HG02973 (cell line): ENCODE measurements around the gene FYN.
"Not testable (repeated sequence)": the region's sequence is repeated elsewhere in the genome, so short reads cannot be mapped to it uniquely, and the experiment has no call there.

ENCODE experiments used
- ATAC-seq: cut with Tn5 transposase; IDR thresholded peaks from one replicate; pipeline ENCODE4 v1.9.1; 2021; ENCODE audit warnings: moderate library complexity; ENCODE audit not compliant: unreplicated experiment

FYN gene

DNA sequence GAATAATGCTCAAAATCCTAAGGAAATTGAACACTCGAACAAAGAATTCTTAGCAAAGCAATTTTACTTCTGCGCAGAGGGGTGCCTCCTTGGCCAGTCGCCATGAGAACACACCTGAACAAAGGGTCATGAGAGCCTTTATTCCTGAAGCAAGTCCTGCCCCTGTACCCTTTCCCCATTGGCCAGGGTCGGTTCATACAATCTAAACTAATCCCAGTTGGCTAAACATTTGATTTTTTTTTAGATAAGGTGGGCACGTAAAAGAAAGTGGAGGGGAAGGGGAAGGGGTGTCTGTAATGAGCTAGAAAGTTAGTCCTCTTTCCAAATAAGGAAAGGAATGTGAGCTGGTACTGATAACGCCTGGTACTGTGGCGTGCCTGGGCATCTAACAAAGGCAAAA is 37.9 kb downstream of the FYN start:
- not testable (repeated sequence) for ATAC-seq

DNA sequence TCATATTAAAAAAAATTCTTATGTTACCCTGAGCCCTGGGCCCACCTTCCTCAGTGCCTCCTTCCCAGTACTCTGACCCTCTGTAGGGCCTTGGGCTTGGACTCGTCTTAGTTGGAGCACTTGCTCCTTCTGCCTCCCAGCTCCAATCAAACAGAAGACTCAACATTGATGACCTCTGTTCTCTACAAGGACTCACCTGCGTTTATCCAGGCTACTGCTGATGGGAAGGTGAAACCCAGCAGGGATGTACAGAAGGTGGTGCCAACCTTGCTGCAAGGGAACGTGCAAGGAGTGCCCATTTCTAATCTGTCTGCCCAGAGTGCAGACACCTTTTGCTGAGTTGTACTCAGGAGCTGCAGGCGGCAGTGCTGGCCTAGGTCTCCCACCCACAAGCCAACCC is 38.9 kb downstream of the FYN start:
- no peak for ATAC-seq

DNA sequence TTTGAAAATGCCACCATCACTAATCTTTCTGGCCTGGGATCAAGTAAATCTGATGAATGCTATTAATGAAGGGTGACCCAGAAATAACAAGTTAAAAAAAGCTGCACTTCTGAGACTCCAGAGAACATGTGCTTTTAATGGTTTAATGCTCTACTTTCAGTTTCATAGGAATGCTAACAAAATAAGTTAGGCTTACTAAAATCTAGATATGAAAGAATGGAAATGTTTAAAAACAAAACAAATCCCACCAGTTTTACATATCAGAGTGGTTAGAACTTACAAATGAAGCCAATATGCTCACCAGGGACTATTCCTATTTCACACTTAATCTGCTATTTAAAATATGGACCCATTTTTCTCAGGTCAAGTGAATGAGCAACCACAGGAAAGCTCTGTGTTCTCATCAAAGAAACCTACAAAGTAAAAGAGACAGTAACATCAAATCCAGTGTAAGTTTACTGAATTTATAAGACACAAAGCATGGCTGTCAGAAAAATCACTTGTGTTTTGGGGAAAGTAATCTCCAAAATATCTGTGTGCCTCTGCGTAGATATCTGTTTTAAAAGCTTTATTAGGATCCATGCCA is 40.3 kb downstream of the FYN start:
- ATAC-seq = peak; percentile 36

DNA sequence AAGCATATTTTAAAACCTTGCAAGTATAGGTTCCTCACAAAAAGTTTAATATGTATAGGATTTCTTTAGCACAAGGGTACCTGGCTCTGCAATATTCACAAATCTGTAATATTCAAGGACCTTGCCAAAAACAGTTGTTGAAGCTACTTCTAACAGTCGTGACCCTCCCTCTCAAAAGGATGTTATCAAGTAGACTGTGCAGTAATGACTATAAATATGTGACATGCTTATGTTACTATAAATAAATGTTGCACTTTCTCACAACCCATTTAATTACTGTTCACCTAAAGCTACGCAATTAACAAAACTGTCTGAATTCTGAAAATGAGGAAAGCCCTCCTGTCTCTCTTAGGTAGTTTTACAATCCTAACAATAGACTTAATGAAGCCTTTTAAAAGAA is 41.8 kb downstream of the FYN start:
- ATAC-seq = no peak

DNA sequence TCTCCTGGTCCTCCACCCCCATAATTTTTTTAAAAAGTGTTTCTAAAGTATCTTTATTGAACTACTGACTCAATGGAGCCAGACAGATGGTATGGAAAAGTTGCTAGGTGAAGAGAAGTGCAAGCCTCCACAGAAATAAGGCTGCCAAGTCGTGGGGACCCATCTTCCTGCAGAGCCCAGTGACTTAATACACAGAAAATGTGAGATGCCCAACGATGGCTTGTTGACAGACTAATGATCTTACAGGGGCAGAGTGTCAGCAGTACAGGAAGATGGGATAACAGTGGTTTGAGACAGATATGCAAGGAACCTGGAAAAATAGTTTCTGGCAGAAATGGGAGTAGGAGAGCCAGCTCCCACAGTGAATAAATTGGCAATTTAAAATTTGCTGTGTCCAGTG is 43.3 kb downstream of the FYN start:
- ATAC-seq = no peak

DNA sequence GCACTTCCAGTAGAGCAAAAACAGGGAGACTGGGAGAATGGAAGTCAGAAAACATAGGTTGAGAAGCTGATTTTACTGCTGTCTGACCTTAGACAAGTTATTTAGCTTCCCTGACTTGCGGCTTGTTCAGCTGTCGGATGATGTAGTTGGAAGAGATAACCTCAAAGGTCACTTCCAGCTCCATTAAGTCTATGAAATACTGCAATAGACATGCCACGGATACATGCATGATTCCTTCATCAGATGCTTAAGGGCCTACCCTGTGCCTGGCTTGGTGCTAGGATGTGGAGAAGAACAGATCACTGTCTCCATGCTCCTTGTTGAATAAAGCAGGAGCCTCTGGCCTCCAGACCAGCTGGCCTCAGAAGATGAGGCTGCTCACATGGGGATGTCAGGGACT is 43.7 kb downstream of the FYN start:
- ATAC-seq = no peak

DNA sequence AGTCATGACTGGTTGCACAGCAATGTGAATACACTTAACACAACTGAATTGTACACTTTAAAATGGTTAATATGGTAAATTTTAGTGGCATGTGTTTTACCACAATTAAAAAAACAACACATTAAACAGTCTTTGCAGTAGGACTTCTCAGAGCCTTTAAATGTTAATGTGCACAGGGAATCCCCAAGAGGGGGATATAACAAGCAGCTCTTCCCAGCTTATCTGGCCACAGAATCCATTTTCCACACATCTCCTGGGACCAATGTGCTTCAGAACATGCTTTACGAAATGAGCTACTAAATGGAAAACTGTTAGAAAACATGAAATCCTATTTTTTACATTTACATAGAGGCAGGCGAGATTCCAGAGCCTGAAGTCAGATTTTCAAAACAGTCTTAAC is 44.4 kb downstream of the FYN start:
- ATAC-seq = no peak

DNA sequence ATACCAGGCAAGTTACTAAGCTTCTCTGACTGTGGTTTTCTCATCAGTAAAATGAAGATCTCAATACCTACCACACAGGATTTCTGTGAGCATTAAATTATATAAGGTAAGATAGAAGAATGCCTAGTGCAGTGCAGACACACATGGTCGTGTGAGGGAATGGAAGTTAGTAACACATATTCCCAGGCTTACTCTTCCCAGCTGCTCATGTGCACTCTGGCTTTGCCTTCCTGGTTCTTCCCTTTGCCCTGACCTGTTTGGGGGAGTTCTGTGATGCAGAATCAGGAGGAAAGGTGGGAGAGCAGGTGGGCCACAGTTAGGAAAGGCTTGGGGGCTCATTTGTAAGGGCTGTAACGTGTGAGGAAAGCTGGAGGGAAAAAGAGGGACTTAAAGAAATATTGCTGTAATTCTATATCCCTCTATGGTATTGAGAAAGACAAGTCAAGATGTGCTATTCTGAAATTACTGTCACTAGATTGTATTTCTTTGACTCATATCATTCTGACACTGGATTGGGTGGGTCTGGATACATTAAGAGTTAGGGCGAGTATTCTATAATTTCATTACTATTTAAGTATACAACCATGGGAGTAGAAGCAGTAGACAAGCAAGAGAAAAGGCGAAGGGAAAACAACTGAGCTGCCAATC is 47.7 kb downstream of the FYN start:
- ATAC-seq = no peak

DNA sequence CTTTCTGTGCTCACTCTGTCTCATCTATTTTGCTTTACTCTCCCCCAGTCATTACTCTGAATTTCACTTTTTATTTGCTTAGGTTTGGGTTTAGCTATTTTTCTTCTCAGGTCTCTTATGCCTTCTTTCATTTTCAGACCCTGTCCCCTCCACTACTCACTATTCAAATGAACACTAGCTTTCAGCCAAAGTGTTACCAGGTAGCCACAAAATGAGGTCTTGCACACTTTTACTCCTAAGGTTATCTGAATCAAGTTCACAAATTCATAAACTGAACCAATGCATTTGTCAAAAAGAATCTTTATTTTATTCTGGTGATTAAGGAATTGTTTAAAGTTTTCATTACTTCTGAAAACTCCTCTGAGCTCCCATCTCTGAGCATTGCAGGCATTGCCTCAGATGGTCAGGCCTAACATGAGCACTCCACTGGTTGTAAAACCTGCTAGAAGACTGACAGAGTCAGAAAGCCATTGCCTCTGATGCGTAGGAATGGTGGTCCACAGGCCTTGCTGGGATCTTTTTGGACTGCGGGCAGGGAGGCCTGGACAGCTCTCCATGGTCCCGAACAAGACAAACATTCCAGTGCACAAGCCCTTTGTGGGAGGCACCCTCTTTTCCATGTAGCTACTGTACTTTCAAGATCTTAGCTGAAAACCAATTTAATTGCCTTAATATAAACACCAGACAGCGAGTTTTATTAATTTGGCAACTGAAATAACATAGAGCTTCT is 48.5 kb downstream of the FYN start:
- peak; percentile 86 for ATAC-seq

DNA sequence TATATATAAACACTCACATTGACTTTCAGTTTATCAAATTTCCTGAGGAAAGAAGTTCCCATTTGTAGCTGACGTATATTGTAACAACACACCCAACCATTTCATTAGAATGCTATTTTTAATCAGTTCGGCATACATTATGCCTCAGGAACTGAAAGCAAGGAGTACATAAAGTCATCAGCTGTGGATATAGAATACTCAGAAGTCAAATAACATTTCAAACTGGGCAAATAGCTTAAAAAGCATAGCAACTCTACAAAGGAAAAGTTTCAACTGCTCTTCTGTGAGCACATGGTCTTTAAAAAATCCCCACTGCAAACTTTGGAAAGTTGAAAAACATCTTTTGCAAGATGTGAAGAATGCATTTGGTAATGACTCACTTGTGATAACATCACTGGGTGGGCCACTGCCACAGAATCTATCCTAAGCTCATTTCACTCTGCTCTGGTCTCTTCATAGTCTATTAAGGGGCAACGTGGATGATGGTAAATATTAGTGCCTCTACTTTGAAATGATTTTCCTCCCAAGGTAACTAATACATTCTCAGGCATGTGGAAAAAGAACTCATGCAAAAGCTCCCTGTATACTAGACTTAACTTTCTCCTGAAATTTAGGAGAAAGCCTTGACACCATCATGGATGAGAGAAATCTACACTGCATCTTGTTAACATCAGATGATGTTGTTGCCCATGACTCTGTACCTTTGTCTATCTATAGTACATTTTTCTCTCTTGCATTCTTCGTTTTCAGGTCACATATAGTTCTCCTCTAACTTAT is 49.2 kb downstream of the FYN start:
- no peak for ATAC-seq

DNA sequence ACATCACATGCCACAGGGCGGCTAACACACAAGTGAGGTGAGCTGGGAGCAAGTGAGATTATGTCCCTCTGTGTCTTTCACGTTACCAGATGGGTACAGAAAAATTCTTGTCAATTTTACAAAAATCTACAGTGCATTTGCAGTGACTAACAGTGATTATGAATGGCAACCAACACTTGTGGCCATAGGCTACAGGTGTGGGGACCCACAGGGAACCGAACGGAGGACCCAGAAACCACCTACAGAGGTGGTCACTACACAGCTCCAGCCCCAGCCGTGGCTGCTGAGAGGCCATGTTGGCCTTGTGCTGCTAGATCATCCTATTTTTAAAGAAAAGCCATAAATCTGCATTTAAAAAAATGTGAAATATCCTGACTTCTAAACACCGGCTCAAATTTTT is 50.2 kb downstream of the FYN start:
- no peak for ATAC-seq

DNA sequence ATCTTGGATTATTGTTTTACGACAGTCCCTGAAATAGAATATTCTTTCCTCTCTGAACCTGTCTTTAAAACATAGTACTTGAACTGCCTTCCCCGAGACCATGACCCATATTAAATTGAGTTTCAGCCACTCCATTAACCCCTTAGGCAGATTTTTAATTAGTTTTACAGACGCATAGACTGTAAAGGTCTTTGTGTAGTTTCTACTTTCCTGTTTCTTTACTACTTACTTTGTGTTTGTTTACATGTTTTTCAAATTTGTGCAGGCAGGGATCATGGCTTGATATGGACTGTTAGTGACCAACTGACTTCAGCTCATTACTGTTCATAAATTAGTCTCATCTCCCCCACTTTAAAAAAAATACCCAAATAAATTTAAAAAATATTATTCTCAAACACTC is 53.8 kb downstream of the FYN start:
- ATAC-seq = no peak

DNA sequence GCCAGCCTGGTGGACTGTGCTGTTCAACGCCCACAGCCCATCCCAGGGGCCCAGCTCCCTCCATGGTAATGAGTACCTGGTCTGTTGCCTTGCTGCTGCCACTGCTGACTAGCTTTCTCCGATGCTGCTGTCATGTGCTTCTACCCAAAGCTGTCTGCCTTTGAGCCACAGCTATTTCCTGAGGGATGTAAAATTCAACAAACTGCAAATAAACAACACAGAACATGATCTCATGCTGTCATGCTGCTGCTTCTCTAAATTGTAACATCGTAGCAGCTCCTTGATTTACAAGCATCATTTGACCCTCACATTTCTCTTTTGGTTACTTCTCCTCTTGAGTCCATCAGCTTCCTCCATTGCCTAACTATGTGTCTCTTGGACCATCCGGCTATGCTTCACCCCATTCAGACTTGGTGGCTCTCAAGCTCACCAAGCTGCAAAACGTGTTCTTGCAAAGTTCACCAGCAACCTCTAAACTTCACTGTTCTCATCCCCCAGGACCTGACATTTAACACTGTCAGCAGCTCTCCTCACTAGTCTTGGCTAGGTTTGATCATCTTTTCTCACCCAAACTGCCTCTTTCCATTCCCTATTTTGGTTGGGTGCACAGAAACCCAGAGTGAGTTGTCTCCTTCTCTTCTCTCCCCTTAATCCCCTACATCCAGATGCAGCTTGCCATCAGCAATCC is 54.6 kb downstream of the FYN start:
- ATAC-seq = no peak

DNA sequence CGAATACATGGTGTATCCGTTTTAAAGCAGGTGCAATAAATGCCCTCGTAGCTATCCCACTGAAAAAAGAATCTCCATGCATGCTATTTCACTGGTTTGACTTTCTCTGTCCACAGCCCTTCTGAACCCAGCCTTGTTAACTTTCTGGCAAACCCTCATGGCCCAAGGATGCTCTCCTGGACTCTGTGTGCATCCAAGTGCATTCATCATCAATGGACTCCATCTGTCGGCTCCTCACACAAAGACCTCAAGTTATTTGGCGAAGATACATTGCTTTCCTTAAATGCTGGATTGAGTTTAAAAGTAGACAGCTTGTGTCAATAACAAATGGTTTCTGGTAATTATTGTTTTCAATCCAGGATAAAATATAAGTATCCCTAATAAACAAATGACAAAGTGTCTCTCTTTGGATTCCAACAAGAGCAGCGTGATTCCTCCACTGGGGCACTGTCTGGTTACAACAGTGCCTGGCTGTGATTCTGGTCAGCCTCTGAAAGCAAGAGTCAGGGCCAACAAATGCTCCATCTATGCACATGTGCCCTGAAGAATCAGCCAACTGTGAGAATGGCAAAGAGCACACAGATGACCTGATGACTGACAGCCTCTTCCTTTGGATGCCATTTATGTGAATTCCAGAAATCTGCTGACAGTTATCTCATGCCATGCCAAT is 55.7 kb downstream of the FYN start:
- ATAC-seq = no peak

DNA sequence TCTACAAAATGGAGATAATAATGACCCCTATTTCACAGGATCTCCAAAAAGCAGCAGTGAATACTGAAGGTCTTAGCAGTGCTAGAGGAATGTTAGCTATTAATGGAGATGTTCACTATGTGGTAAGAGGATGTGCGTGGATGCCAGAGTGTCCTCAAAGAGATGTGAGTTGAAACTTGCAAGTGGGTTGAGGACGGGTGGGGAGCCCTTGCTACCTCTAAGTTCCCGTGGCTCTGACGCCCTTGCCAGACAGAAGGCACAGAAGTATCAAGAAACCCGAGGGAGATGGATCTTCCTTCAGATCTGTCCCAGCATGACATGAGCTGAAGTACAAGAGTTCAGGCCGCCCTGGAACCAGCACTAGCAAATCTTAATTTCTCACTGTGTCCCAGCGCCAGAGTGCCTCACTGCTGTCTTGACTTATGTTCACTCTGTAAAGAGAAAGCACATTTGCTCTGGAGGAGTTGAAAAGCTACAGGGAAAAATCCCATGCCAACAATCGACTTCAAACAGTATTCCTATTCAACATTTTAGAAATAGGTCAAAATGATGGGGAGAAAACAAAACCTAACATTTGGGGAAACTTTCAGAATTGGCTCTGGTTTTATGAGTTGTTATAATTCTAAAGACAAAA is 59.5 kb downstream of the FYN start:
- ATAC-seq = no peak

DNA sequence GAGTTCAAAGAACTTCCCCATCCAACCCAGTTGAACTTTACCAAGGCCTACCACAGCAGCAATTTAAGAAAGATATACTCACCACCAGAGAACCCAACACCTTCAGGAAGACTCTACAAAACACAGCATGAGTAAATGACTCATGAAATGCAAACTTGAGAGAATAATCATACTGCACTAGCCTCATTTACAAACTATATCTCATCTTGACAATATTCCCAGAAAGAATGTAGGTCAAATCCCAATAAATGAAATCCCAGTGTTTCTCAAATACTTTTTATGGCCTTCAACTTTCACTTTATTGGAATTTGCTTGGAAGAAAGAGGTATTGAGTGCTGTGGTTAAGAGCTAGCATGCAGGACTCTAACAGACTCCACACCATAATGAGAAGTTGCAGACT is 60.0 kb downstream of the FYN start:
- no peak for ATAC-seq

DNA sequence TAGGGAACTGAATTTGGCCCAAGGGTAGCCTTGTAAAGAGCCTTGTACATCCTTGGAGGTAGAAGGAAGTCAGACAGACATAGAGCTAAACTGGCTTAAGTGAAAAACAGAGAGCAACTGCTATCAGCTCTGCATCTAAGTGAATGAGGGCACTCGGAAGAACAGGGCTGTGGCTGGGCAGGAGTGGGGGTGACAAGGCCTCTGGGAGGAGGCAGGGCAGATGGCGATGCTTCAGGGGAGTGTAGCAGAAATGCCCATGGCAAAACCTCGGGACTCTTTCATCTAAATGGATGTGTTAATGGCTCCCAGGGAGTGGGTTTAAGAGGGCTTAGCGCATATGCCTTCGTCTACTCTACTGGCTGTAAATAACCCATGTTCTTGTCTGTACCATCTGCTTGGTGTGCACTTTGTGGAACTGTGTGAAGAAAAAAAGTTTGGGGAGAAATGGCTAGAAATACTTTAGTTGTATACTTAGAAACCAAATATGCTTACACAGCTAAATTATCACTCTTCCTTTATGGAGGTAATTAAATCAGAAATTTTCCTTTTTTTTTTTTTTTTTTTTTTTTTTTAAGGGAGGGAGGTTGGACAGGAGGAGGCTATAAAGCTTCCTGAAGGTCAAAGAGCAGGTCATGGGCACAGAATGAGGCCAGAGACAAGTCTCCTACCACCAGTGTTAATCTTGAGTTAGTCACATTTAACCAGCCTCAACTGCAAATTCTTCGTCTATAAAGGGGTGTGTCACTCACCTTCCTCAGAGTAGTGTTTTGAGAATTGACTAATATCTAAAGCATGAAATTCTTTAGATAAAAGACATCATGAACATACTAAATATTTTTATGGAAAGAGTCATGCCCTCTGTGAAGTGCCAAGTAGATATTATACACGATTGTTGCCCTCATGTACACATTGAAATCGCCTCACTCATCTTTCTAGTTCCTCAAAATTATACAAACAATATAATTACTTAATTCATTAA is 60.9 kb downstream of the FYN start:
- ATAC-seq = no peak

DNA sequence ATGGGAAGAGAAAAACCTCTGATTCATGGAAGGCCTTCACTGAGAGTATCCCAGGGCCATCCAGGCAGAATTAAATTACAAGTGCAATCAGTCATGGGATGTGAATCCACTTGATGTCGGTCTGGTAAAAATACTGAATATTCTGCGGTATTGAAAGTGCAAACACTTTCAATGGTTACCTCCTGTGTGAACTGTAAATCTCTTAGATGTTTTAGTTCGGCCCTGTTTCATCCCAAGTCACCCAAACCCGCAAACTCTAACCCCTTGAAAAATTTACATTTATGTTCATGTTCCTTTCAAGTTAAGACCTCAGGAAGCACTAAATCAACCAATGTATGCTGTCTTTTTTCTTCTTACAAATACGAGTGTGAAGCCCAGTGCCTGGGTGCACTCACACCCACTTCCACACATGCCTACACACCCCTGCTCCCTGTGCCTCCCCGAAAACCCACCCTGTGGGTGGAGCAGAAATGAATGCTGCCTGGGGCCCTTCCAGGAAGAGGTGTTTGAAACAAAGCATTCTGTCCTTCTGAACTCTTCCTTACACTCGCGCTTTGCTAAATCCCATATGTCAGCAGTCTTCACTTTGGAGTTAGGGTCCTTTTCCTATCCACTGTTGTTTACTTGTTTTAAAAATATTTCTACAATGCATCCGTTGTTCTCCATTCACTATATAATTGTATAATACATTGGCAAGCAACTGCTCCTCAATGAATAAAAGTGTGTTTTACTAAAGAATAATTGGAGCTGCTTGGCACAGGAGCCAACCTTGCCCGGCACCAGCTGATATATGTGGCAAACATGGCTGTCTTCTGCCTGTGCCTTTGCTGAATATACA is 62.7 kb downstream of the FYN start:
- no peak for ATAC-seq
